GM23338 (cell line): ENCODE data around the gene MCAM. TPM values are rescaled to one million over a fixed set of nuclear protein-coding genes. Genes with fewer than 3 reads are reported as not detected.

Experiments
- ATAC-seq: fragments of 200-7000 bp; cut with Tn5 transposase; 3 replicates; pipeline ENCODE4 v1.9.1; 2020
- DNase-seq: peaks from one replicate; pipeline ENCODE4 v3.0.0-alpha.2; 2015; ENCODE audit warnings: low spot score
- H2AFZ ChIP-seq: fragments of 200-600 bp; sonication (generic); 2 replicates; pipeline ENCODE4 v1.8.0; 2016; ENCODE audit warnings: antibody characterized with exemption, mild to moderate bottlenecking, moderate library complexity
- H3F3A ChIP-seq: fragments of 200-600 bp; sonication (generic); replicated peaks from 2 replicates; pipeline ENCODE4 v1.8.0; 2017; ENCODE audit warnings: antibody characterized with exemption, mixed run types, low read depth
- H3K27ac ChIP-seq: fragments of 200-600 bp; sonication (generic); 2 replicates; pipeline ENCODE4 v1.6.1; 2016; ENCODE audit warnings: low read depth
- H3K27me3 ChIP-seq: fragments of 200-600 bp; sonication (generic); 2 replicates; pipeline ENCODE4 v1.8.0; 2016; ENCODE audit warnings: mild to moderate bottlenecking, mixed run types, moderate library complexity; ENCODE audit not compliant: insufficient read depth
- H3K36me3 ChIP-seq: fragments of 200-600 bp; sonication (generic); 2 replicates; pipeline ENCODE4 v1.8.0; 2016; ENCODE audit warnings: mild to moderate bottlenecking; ENCODE audit not compliant: insufficient read depth
- H3K4me1 ChIP-seq: fragments of 200-600 bp; sonication (generic); 2 replicates; pipeline ENCODE4 v1.8.0; 2016; ENCODE audit warnings: mild to moderate bottlenecking, moderate library complexity; ENCODE audit not compliant: insufficient read depth
- H3K4me2 ChIP-seq: fragments of 200-600 bp; sonication (generic); 2 replicates; pipeline ENCODE4 v1.7.1; 2017; ENCODE audit warnings: mixed run types
- H3K4me3 ChIP-seq: fragments of 200-600 bp; sonication (generic); 2 replicates; pipeline ENCODE4 v1.6.1; 2016; ENCODE audit warnings: mixed run types
- H3K79me2 ChIP-seq: fragments of 200-600 bp; sonication (generic); replicated peaks from 2 replicates; pipeline ENCODE4 v1.8.0; 2017; ENCODE audit warnings: mild to moderate bottlenecking; ENCODE audit not compliant: insufficient read depth
- H3K9me2 ChIP-seq: fragments of 200-600 bp; sonication (generic); 2 replicates; pipeline ENCODE4 v1.8.0; 2017; ENCODE audit not compliant: insufficient read depth
- H4K20me1 ChIP-seq: fragments of 200-600 bp; sonication (generic); replicated peaks from 2 replicates; pipeline ENCODE4 v1.8.0; 2017; ENCODE audit warnings: mild to moderate bottlenecking; ENCODE audit not compliant: insufficient read depth
- H3K27ac Mint-ChIP-seq: 2 replicates; pipeline ENCODE4 v1.8.0; 2020; ENCODE audit warnings: inconsistent platforms, mild to moderate bottlenecking, moderate library complexity, mixed read lengths
- H3K27me3 Mint-ChIP-seq: 3 replicates; pipeline ENCODE4 v1.8.0; 2022; ENCODE audit warnings: low read depth, mild to moderate bottlenecking, moderate library complexity, mixed read lengths, inconsistent platforms; ENCODE audit not compliant: insufficient read depth, poor library complexity
- H3K36me3 Mint-ChIP-seq: 3 replicates; pipeline ENCODE4 v1.8.0; 2021; ENCODE audit warnings: low read depth, mild to moderate bottlenecking, inconsistent platforms, moderate library complexity, mixed read lengths
- H3K4me1 Mint-ChIP-seq: 3 replicates; pipeline ENCODE4 v1.8.0; 2020; ENCODE audit warnings: mild to moderate bottlenecking, inconsistent platforms, mixed read lengths
- H3K4me3 Mint-ChIP-seq: 3 replicates; pipeline ENCODE4 v1.8.0; 2021; ENCODE audit warnings: moderate library complexity, mild to moderate bottlenecking, inconsistent platforms, mixed read lengths
- H3K9me3 Mint-ChIP-seq: 3 replicates; pipeline ENCODE4 v1.8.0; 2020; ENCODE audit warnings: moderate library complexity, mild to moderate bottlenecking, inconsistent platforms, mixed read lengths
- POLR2AphosphoS5 ChIP-seq: IDR thresholded peaks from 2 replicates; pipeline ENCODE4 v1.6.1; 2016; ENCODE audit warnings: antibody characterized with exemption, low read depth
- REST ChIP-seq: IDR thresholded peaks from one replicate; pipeline ENCODE4 v1.6.1; 2018; ENCODE audit warnings: antibody characterized with exemption; ENCODE audit not compliant: unreplicated experiment
- STAT1 ChIP-seq: IDR thresholded peaks from one replicate; pipeline ENCODE4 v1.6.1; 2016; ENCODE audit warnings: antibody characterized with exemption; ENCODE audit not compliant: unreplicated experiment
- ZNF462 ChIP-seq: fragments of 250-450 bp; sonication (Bioruptor Pico); IDR thresholded peaks from 2 replicates; pipeline ENCODE4 v1.5.0; 2020; ENCODE audit warnings: mild to moderate bottlenecking, moderate library complexity
- polyA plus RNA-seq: library from polyadenylated mRNA; unstranded; fragments of >200 nt; fragmentation: Nextera tagmentation; extraction: Ambion mirVana; gene quantifications from 2 replicates; pipeline ENCODE4 v1.2.1, GENCODE V29; 2016
- total RNA-seq: library from RNA; depleted of rRNA; stranded (reverse); fragments of >200 nt; shearing (Covaris generic); gene quantifications from 2 replicates; pipeline ENCODE4 v1.2.3, GENCODE V29; 2014

MCAM gene
- total and polyA plus RNA-seq, 2 experiments from 2014 or later, result 8.9 to 79.5 TPM

GRCh38 chr11:119299416-119299815 lies 17.5 kb downstream of the MCAM start (continued):
- TF ChIP-seq POLR2AphosphoS5 (no peak), STAT1 (no peak)

- Histone ChIP-seq H3K9me2 (no peaks in the 10 kb centered on the region), H3K36me3 (peaks cover 57% of the 10 kb centered on the region), H3K79me2 (0 out of 2 replicates have a peak, but pooled peaks cover 6% of the 10 kb centered on the region), H3K4me3 (no peak overlapping the region), H3K4me1 (no peaks in the 10 kb centered on the region), H3F3A (no peaks in the 10 kb centered on the region; the same call in 1 of the 2 replicates), H2AFZ (no peak overlapping the region), H3K27me3 (no peaks in the 10 kb centered on the region), H3K4me2 (no peak overlapping the region), H3K27ac (no peak overlapping the region), H4K20me1 (peaks cover 11% of the 10 kb centered on the region)
- Mint-ChIP-seq H3K27ac (no peak overlapping the region), H3K36me3 (peaks cover 73% of the 10 kb centered on the region), H3K4me1 (no peaks in the 10 kb centered on the region), H3K9me3 (no peaks in the 10 kb centered on the region), H3K4me3 (no peak overlapping the region), H3K27me3 (no peaks in the 10 kb centered on the region)
- DNase-seq (no peak), ATAC-seq (no peak)
- TF ChIP-seq REST (no peak), ZNF462 (no peak)
Observed at GRCh38 chr11:119298726-119299125, 18.2 kb downstream of the MCAM start.
